HG02981 (cell line): ENCODE measurements around the gene SETDB1.
"Not testable (repeated sequence)": the region's sequence is repeated elsewhere in the genome, so short reads cannot be mapped to it uniquely, and the experiment has no call there.

ENCODE experiments used
- ATAC-seq: cut with Tn5 transposase; IDR thresholded peaks from one replicate; pipeline ENCODE4 v1.9.1; 2021; ENCODE audit warnings: mild to moderate bottlenecking, moderate library complexity; ENCODE audit not compliant: unreplicated experiment

SETDB1 gene

DNA sequence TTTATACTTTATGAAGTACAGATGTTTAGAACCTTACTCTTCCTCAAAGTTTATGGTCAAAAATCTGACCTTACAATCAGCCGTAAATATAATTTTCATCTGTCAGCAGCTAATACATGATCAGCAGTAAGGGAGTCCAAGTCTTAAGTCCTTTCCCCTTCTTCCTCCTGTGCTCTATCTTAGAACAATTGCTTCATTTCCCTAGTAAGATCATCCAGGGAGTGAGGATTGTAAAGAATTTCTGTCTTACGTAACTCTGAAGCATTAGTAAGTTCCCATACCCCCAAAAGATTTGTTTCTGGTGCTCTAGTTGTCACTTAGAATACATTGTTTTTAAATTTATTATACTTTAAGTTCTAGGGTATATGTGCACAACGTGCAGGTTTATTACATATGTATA lies 2.1 kb downstream of the SETDB1 start:
- ATAC-seq: no peak

DNA sequence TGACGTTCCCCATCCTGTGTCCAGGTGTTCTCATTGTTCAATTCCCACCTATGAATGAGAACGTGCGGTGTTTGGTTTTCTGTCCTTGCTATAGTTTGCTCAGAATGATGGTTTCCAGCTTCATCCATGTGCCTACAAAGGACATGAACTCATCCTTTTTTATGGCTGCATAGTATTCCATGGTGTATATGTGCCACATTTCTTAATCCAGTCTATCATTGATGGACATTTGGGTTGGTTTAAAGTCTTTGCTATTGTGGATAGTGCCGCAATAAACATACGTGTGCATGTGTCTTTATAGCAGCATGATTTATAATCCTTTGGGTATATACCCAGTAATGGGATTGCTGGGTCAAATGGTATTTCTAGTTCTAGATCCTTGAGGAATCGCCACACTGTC lies 2.6 kb downstream of the SETDB1 start:
- not testable (repeated sequence) for ATAC-seq

DNA sequence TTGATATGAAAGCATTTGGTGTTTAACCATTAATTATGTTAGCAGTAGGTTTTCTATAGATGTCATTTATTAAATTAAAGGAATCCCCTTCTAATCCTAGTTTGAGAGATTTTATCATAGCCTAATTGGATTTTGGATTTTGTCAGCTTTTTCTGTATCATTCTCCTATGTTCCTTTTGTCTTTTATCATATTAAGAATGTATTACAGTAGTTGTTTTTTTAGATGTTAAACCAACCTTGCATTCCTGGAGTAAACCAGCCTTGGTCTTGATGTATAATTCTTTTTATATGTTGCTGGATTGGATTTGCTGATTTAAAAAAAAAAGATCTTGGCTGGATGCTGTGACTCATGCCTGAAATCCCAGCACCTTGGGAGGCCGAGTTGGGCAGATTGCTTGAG lies 5.6 kb downstream of the SETDB1 start:
- no peak for ATAC-seq

DNA sequence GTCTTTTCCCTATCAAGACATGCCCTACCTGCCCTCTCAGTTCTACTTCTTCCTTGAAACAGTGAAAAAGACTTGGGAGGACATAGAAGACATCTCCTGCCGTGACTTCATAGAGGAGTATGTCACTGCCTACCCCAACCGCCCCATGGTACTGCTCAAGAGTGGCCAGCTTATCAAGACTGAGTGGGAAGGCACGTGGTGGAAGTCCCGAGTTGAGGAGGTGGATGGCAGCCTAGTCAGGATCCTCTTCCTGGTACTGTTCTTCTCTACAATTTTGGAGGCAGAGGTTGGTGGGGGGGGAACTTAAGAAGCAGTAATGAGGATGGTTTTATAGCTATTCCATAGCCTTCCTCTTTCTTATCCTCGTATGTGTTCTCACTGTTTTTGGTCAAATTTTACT lies 18.7 kb downstream of the SETDB1 start:
- no peak for ATAC-seq

DNA sequence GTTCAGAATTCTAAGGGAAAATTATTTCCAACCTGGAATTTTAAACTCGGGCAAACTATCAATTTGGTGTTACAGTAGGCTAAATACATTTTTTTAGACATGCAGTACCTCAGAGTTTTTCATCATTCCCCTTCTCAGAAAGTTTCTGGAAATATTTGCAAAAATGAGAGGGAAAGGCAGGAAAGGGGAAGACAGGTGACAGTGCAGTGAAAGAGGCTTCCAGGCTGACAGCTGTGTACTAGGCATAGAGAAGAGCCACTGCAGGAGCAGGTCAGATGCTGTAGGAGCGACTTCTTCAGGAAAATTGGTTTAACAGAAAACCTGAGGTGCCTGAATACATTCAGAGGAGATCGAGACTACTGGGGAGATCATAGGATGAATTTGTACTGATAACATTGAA lies 28.5 kb downstream of the SETDB1 start:
- ATAC-seq: no peak

DNA sequence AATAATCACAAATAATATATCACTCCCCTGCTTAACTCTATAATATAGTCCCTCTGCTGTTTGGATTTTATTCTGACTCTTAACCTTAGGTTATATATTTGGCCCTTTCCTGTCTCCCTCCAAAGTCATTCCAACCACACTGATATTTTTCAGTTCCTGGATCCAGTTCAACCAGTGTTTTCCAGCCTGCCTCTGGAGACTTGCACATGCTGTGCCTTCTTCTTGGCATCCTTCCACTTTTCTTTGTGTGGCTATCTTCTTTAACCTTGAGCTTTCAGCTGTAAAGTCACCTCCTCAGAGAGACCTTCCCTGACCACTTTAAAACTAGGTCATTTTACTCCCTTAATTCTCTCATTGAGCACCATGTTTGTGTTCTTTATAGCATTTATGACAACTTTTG lies 29.1 kb downstream of the SETDB1 start:
- ATAC-seq: no peak

DNA sequence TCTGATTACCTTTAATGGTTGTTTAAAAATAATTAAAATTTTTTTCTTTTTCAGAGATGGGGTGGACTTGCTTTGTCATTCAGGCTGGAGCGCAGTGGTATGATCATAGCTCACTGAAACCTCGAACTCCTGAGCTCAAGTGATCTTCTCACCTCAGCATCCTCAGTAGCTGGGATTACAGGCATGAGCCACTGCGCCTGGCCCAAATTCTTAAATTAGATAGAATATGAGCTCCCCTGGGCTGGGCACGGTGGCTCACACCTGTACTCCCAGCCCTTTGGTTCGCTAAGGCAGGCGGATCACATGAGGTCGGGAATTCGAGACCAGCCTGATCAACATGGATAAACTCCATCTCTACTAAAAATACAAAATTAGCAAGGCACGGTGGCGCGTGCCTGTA lies 31.5 kb downstream of the SETDB1 start:
- no peak for ATAC-seq

DNA sequence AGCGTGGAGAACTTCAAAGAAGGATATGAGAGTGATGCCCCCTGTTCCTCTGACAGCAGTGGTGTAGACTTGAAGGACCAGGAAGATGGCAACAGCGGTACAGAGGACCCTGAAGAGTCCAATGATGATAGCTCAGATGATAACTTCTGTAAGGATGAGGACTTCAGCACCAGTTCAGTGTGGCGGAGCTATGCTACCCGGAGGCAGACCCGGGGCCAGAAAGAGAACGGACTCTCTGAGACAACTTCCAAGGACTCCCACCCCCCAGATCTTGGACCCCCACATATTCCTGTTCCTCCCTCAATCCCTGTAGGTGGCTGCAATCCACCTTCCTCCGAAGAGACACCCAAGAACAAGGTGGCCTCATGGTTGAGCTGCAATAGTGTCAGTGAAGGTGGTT lies 34.5 kb downstream of the SETDB1 start:
- no peak for ATAC-seq

DNA sequence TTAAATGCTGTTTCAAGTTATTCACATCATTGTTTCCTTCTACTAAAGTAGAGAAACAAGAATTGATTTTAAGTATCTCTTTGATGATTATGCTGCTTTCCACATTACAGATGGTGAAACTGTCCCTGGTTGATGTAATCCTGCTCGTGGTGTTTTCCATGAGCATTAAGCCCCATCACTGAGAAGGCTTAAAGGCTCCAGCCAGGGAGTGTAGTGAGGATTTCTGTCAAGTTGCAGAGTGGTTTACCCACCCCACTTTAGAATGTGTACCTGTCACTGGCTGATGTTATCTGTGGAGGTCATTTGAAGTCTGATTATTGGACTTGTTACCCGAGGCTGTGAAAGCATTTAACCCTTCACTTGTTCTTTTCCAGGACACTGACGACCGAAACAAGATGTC lies 35.6 kb downstream of the SETDB1 start:
- no peak for ATAC-seq

DNA sequence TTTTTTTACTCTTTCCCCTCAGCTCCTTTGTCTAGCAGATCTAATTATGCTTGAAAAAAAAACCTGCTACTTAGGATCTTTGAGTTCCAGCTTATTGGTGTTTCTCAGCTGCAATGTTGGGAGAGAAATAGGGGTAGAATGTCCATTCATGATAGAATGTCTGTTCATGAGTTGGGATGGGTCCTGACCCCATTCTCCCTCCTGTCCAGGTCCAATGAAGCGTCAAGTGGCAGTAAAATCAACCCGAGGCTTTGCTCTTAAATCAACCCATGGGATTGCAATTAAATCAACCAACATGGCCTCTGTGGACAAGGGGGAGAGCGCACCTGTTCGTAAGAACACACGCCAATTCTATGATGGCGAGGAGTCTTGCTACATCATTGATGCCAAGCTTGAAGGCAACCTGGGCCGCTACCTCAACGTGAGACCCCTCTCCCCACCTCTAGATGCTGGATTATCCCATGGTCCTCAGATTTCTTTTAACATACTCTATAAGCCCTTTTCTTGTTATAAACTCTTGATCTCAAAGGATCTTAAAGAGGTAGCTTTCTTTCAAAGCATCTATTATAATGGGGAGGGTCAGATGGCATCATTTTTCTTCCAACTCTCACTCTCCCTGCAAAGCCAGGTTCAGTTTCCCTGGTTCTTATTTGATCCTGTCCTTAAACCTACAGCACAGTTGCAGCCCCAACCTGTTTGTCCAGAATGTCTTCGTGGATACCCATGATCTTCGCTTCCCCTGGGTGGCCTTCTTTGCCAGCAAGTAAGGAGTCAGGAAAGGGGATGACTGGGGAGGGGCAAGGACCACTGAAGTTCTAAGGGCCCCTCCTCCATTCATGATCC lies 37.4 kb downstream of the SETDB1 start:
- no peak for ATAC-seq

DNA sequence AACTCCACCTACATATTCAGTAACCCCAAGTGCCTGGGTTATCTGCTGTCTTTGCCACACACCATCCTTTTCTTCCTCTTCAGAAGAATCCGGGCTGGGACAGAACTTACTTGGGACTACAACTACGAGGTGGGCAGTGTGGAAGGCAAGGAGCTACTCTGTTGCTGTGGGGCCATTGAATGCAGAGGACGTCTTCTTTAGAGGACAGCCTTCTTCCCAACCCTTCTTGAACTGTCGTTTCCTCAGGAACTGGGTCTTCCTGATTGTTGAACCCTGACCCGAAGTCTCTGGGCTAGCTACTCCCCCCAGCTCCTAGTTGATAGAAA lies 38.0 kb downstream of the SETDB1 start:
- no peak for ATAC-seq

DNA sequence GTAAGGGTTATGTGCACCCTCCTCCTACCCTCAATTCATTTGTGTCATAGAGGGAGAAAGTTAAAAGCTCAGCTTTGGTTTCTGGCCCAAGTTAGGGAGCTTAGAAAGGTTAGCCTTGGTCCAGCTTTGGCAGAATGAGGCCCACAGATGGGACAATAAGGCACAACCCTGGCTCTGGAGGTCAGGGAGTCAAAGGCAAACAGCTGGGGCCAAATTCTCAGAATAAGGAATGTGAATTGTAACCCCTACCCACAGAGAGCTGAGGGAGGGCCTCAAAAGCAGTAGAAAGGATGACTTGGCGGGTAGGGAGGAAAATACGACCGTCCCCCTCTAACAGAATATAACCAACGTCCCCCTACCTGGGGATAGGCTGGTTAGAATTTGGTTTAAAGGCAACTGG lies 39.4 kb downstream of the SETDB1 start:
- no peak for ATAC-seq

DNA sequence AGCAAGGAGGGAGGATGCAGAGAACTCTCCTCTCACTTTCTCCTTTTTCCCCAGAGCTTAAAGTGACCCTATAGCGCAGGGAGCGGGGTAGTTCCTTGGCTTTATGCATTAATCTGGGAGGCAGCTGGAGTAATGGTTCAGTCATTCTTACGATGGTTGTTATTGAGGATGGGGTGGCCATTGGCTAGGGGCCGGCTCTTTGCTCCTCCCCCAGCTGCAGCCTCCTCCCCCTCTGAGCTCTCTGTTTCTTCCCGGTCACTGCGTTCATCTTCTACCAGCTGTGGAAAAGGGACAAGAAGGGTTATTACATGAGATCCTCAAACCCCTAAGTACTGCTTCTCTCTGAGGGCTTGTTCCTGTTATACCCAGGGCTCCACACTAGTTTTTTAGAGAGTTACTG lies 39.8 kb downstream of the SETDB1 start:
- no peak for ATAC-seq

DNA sequence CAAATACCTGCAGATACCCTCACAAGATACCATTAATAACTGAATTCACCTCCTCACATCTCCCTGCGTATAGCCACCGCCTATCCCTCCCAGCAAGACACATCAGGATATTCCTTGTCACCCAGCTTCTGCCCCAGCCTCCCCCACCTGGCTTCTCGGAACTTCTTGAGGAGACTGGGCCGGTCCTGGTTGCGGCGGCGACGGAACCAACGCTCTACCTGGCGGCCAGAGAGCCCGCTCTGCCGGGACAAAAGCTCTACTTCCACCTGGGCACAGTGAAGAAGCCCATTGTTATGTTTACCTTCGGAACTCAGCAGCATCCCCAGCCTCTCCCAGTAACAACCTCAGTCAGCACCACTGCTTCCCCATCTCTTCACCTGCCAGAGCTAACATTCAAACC lies 41.8 kb downstream of the SETDB1 start:
- ATAC-seq: no peak

DNA sequence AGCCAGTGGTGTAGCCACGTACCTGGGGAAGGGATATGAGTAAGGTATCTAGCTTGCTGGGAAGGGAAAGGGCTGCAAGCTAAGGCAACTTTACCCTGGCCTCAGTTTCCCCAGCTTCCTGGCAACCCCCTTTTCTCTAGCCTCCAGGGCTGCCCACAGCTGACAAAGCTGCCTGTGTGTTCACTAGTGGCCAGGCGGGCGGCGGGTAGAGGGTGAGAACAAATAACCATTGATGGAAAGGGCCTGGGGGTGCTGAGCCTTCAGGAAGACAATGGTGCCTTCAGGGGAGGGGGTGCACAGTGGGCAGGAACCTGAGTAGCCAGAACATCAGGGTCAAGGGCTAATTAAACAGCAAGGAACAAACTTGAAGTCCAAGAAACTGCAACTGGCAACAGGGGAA lies 42.3 kb downstream of the SETDB1 start:
- ATAC-seq: no peak

DNA sequence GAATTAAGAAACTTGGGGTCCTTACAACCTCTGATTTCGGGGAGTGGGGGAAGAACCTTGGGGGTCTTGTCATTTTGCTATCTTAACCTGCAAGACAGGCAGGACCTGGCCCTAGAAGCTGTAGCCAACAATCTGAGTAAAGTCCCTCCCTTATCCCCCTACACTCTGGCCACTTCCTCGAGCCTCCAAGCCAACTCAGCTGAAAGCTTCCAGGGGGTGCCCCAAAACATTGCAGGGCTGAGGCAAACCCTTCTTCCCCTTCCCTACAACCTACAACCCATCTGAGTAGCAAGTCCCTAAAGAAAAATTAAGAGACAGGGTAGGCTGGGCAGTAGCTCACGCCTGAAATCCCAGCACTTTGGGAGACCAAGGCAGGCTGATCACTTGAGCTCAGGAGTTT lies 43.5 kb downstream of the SETDB1 start:
- ATAC-seq: no peak

DNA sequence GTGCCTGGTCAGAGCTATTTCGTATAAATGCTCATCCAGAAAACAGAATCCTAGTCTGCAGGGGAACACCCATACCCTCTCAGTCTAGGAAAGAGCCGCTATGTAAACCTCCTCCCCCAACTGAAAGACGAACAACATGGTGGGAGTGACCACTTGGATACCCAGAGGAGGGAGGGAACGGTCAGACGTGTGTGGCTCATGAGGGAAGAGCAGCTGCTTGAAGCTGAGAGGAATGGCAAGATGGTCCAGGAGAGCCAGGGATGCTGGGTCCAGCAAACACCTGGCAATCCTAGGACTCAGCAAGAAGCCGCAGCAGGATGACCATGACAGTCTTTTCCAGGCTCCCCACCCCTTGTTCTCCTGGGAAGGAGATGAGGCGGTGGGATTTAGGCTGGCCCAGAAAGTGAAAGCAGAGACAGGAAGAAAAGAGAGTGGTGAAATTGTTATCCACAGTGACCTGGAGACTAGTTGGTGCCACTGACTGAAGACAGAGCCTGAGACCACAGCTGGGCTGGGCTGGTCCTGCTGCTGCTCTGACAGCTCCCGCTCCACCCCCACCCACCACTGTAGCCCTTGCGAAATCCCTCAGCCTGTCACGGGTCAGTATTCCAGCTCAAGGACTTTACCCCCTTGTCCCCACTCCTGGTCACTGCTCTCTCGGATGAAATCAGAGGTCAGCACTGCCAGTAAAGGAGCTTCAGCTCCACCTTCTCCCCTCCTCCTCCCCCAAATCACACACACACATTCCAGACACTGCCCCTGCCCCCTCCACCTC lies 44.8 kb downstream of the SETDB1 start:
- ATAC-seq: no peak

DNA sequence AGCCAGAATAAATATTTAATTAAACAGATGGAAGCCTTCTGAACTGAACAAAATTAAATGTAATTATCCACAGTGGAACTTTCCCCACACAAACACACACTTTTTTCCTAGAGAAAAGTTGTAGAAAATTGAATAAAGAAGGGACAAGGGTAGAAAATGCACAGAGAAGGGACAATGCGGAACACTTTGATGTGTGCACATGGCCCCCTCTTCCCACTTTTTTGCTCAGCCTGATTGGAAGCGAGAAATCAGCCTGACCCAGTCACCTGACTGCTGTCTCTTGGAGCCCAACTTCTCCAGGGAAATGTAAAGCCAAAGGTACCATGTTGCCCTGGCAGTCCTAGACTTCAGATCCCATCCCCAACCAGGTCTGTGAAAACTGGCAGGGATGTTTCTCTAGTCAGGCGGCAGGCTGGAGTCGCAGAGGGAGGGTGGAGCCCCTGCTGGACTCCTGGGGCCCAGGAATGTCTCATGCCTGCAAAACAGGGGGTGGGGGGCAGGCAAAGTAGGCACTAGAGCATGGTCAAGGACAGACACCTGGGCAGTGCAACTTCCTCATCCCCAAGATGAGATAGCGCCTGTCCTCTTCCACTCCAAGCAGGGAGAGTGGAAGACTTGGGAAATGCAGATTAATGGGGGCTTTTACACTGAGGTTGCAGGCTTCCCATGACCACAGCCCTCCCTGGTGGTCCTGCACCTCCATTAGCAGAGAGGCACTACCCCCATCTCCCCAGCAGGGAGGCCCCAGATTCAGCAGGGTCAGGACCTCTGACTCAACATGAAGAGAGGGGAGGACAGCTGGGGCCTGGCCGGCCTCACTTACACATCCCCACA lies 45.6 kb downstream of the SETDB1 start:
- no peak for ATAC-seq

DNA sequence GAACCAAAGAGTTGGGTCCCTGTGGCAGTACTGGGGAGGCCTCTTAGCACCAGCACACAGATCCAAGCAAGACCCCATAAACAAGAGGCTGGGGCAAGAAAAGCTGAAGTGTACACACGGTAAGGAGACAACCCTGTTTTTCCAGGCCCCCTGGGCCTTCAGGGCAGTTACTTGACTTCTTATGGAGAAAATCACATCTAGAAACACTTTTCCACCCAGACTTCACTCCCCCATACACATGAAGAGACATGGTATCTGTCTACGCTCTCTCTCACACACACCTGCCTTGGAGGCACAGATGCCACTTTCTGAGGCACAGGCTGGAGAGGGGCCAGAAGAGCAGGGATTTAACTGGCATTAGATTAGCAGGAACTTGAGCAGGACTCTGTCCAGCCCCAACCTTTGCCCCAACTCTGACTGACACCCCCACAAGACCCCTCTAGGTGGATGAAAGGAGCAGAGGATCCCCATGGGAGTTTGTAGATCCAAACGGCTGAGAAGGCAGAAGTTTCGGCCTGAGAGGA lies 46.3 kb downstream of the SETDB1 start:
- no peak for ATAC-seq

DNA sequence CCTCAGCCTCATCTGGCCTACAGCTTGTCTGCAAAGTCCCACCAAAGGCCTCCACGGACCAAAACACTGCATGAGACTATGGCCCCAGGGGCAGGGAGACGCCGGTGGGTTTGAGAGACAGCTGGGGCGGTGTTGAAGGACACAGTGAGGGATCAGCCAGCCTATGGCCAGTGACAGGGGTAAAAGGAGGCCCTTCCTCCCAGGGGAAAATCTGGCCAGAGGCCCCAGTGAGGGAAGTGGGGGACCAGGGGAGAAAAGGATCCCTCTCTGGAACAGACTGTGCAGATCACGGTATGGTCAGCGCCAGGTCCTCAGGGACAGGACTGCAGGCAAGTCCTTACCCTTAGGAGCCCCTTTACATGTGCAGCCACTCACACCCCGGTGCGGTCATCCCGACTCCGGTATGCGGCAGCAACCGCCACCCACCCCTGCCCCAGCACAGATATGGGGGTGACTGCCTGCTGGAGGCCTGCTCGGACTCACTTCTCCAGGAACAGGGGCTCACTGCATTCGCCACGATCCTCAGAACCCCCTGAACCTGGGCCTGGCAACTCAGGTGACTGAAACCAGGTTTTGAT lies 47.2 kb downstream of the SETDB1 start:
- ATAC-seq: no peak
